Measurements from ENCODE around the gene MYCBPAP. TPM values are rescaled to one million over a fixed set of nuclear protein-coding genes. Genes with fewer than 3 reads are reported as not detected.
A peak's percentile ranks its signal among the peaks of the same experiment; 100 is the strongest.

Gene MYCBPAP
- total RNA-seq, 1 experiment from 2014 or later = not detected

DNA sequence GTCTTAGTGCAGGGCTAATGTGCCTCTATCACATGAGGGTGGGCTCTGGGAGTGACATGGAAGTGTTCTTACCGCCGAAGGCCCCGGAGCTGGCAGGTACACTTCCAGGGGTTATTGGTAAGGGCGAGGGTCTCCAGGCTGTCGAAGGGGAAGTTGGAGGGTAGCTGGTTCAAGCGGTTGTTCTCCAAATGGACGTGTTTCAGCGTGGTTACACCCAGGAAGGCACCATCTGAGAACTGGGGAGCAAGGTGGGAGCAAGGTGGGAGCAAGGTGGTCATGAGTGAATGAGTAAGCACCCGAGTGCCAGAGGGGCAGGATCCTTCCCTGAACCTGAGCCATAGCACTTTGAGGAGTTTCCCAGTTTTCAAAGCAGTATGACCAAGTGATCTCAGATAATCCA, 42.6 kb upstream of the MYCBPAP start:
- H3K27me3 ChIP-seq (ENCODE audit: insufficient read depth, low read length) = no peaks in the 10 kb centered on the region
- DNase-seq (ENCODE audit: low read depth, low spot score) = no peak
- peaks cover 4 to 16% of the 10 kb centered on the region in 2 experiments; a peak in 2 of 4 replicates for H3K4me1 ChIP-seq (ENCODE audit: control insufficient read depth in 1 of 2, insufficient read depth in 2 of 2, low read length in 2 of 2)
- H3K4me2 ChIP-seq (ENCODE audit: low read length) = no peak overlapping the region
- no peak overlapping the region for H3K4me3 ChIP-seq (replicated peaks in 1 of 2; ENCODE audit: low read depth in 1 of 2, low read length in 2 of 2)
- H3K36me3 ChIP-seq (ENCODE audit: control insufficient read depth in 1 of 2, insufficient read depth in 2 of 2, low read length in 2 of 2) = no peaks in the 10 kb centered on the region
- no peaks in the 10 kb centered on the region for H3K9me2 ChIP-seq (ENCODE audit: insufficient read depth)
- CTCF ChIA-PET = no interaction called here
- H3K27ac ChIP-seq (ENCODE audit: low read depth, low read length) = no peak overlapping the region
- no peaks in the 10 kb centered on the region for H3K9me3 ChIP-seq (ENCODE audit: control insufficient read depth in 1 of 2, insufficient read depth in 1 of 2, low read depth in 1 of 2, low read length in 2 of 2)
- no peak overlapping the region for H2AFZ ChIP-seq (ENCODE audit: low read depth, low read length, poor library complexity, severe bottlenecking)
- no peaks in the 10 kb centered on the region for H3K79me2 ChIP-seq (ENCODE audit: insufficient read depth, low read length)
- RAD21 ChIA-PET (ENCODE audit: low non-redundant PET in 1 of 2, low total read pairs in 2 of 2, uncharacterized antibody in 2 of 2, unreplicated experiment in 2 of 2) = no interaction called here
- POLR2A ChIA-PET = no interaction called here
- intact Hi-C loops (cut with micrococcal nuclease) = no loop called here
- no peak for TF ChIP-seq EZH2 (IDR thresholded peaks at IDR 0.05)
- TF ChIP-seq, protein P1, sequence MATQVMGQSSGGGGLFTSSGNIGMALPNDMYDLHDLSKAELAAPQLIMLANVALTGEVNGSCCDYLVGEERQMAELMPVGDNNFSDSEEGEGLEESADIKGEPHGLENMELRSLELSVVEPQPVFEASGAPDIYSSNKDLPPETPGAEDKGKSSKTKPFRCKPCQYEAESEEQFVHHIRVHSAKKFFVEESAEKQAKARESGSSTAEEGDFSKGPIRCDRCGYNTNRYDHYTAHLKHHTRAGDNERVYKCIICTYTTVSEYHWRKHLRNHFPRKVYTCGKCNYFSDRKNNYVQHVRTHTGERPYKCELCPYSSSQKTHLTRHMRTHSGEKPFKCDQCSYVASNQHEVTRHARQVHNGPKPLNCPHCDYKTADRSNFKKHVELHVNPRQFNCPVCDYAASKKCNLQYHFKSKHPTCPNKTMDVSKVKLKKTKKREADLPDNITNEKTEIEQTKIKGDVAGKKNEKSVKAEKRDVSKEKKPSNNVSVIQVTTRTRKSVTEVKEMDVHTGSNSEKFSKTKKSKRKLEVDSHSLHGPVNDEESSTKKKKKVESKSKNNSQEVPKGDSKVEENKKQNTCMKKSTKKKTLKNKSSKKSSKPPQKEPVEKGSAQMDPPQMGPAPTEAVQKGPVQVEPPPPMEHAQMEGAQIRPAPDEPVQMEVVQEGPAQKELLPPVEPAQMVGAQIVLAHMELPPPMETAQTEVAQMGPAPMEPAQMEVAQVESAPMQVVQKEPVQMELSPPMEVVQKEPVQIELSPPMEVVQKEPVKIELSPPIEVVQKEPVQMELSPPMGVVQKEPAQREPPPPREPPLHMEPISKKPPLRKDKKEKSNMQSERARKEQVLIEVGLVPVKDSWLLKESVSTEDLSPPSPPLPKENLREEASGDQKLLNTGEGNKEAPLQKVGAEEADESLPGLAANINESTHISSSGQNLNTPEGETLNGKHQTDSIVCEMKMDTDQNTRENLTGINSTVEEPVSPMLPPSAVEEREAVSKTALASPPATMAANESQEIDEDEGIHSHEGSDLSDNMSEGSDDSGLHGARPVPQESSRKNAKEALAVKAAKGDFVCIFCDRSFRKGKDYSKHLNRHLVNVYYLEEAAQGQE (IDR thresholded peaks at IDR 0.05; ENCODE audit: low read depth) = no peak
- no peak for TF ChIP-seq POLR2AphosphoS5 (IDR thresholded peaks at IDR 0.05; ENCODE audit: low read depth, low read length)
- TF ChIP-seq SP1 (IDR thresholded peaks at IDR 0.05; ENCODE audit: low read depth) = no peak
- H3K9ac ChIP-seq (ENCODE audit: low read length) = no peak overlapping the region
- no peaks in the 10 kb centered on the region for H4K20me1 ChIP-seq (ENCODE audit: insufficient read depth)
- no TSS peak for BruUV-seq (replicated peaks)
- no peak for ATAC-seq

DNA sequence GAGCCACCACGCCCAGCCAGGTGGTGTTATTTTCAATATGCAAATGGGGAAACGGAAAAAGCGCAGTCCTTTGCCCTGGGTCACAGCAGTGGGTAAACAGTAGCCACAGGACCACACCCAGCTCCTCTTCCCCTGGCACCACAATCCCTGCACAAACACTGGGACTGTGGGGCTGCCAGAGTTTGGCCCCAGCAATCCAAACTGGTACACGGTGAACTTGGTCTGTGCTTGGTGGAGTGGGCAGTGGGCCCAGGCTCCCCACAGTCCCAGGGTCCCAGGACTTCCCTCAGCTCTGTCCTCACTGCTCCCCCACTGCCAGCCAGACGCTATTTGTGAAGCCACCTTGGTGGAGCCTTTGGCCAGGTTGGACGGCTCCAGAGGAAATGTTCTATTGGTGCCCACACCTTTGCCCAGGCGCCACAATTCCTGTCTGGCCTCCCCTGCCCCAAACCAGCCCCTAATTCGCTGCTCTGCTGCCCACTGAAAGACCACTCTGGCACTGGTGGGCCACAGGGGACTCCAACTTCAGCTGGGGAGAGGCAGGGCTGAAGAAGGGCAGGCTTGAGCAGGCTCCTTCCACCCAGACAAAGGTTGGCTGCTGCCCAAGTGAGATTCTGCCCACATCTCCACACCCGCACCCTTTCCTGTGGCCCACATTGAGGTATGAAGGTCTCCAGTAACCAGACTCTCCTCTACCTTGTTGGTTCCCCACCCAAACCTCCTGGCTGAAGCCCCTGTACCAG, 41.7 kb upstream of the MYCBPAP start:
- CTCF ChIA-PET = no interaction called here
- H3K27ac ChIP-seq (ENCODE audit: low read depth, low read length) = no peak overlapping the region; the same call in 1 of the 2 replicates
- no peaks in the 10 kb centered on the region for H3K79me2 ChIP-seq (ENCODE audit: insufficient read depth, low read length)
- H3K36me3 ChIP-seq (ENCODE audit: control insufficient read depth in 1 of 2, insufficient read depth in 2 of 2, low read length in 2 of 2) = no peaks in the 10 kb centered on the region
- H3K9me3 ChIP-seq (ENCODE audit: control insufficient read depth in 1 of 2, insufficient read depth in 1 of 2, low read depth in 1 of 2, low read length in 2 of 2) = no peaks in the 10 kb centered on the region
- no peak overlapping the region for H2AFZ ChIP-seq (ENCODE audit: low read depth, low read length, poor library complexity, severe bottlenecking)
- POLR2A ChIA-PET = interaction anchor here (0.6 kb wide), 1 partner anchor 38 kb away, joined by 3 read pairs; no protein-coding TSS in a partner anchor
- H3K4me2 ChIP-seq (ENCODE audit: low read length) = no peak overlapping the region
- H3K9me2 ChIP-seq (ENCODE audit: insufficient read depth) = no peaks in the 10 kb centered on the region
- peaks cover 4 to 16% of the 10 kb centered on the region in 2 experiments; a peak in 2 of 4 replicates for H3K4me1 ChIP-seq (ENCODE audit: control insufficient read depth in 1 of 2, insufficient read depth in 2 of 2, low read length in 2 of 2)
- H3K9ac ChIP-seq (ENCODE audit: low read length) = no peak overlapping the region
- TF ChIP-seq, protein P2, sequence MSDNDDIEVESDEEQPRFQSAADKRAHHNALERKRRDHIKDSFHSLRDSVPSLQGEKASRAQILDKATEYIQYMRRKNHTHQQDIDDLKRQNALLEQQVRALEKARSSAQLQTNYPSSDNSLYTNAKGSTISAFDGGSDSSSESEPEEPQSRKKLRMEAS (IDR thresholded peaks at IDR 0.05) = no peak
- no peak for TF ChIP-seq EZH2 (IDR thresholded peaks at IDR 0.05)
- TF ChIP-seq, protein P1 (IDR thresholded peaks at IDR 0.05; ENCODE audit: low read depth) = no peak
- DNase-seq (ENCODE audit: low read depth, low spot score) (no peak), ATAC-seq (peak; percentile 16; the same call in 1 of the 2 replicates)
- H3K27me3 ChIP-seq (ENCODE audit: insufficient read depth, low read length) = no peaks in the 10 kb centered on the region
- intact Hi-C loops (cut with micrococcal nuclease) = no loop called here
- no peak overlapping the region for H3K4me3 ChIP-seq (replicated peaks in 1 of 2; ENCODE audit: low read depth in 1 of 2, low read length in 2 of 2)
- RAD21 ChIA-PET (ENCODE audit: low non-redundant PET in 1 of 2, low total read pairs in 2 of 2, uncharacterized antibody in 2 of 2, unreplicated experiment in 2 of 2) = no interaction called here
- no peaks in the 10 kb centered on the region for H4K20me1 ChIP-seq (ENCODE audit: insufficient read depth)
- no TSS peak for BruUV-seq (replicated peaks)
